Stimulated activated CD4-positive, alpha-beta T cell treated with anti-CD3 and anti-CD28 coated beads, Interleukin-2, amount 100 ng/mL, for 4 hours (primary cell): ENCODE measurements around the gene SUN5.
A peak's percentile ranks its signal among the peaks of the same experiment; 100 is the strongest.

Experiments
- DNase-seq: peaks from one replicate; pipeline ENCODE4 v3.0.0-alpha.2; 2020; ENCODE audit warnings: low read depth

SUN5 gene

DNA sequence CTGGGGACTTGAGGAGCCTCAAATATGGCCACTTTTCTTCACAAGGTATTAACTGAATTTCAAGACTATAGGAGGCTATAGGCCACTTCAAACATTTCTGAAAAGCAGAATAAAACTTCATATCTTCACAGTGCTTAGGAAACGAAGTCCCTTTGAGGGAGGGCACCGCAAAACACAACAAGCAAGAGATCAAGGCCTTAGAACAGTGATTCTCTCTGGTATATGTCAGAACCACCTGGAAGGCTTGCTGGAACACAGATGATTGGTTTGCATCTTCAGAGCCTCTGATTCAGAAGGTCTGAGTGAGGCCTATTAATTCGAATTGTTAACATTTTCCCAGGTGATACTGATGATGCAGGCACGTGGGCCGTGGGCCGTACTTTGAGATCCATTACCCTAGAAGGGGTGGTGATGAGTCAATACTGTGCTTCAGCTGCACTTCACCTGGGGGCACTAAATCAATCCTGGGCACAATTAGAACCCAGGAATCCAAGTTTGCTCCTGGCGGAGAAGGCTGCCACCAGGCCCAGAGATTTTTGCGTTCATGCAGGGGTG is 10.7 kb downstream of the SUN5 start:
- peak; percentile 31 for DNase-seq

DNA sequence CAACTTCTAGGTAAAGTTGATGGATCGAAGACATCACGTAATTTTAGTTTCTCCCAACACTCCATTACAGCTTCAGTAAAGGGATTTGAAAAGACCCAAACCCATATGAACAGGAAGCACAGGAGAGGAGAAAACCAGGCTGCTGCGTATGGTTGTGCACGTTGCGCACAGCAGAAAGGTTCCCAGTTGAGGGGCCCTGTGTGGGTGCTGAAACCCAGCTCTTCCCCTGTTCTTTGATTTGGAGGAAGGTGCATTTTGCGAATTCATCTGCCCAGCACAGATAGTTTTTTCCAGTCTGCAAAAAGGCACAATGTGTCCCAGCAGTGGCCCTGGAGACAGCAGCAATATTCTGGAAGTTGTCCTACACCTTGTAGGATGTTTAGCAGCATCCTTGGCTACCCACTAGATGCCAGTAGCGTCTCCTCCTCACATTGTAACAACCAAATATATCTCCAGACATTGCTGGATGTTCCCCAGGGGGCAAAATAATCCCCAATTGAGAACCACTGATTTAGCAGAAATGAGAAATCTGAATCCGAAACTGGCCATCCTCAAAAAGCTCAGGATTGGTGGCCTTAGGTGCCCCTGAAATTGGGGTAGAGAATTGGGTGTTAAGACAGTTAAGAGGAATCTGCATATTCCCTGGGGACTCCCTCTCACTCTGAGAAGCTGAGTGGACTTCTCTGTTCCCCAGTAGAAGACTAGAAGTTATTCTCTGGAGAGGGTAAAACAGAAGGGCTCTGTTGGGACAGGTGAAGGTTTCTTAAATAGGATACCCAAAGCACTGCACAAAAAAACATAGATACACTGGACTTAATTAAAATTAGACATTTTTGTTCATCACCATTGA is 12.2 kb downstream of the SUN5 start:
- DNase-seq, result no peak

DNA sequence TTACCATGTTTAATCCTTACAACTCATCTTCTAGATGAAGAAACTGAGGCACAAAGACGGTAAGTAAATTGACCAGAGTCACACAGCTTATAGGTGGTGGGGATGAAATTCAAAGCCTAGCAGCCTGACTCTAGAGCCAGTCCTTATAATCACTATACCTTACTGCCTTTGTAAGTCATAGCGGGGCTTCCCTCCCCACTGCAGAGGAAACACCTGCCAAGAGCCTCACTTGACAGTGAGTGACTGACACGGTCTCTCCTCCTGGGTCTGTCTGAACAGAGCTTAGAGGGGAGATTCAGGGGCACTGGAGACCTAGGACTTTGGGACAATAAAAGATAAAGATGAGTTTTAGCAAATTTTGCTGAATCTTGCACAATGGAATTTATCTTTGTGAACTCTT is 12.8 kb downstream of the SUN5 start:
- DNase-seq, result no peak

DNA sequence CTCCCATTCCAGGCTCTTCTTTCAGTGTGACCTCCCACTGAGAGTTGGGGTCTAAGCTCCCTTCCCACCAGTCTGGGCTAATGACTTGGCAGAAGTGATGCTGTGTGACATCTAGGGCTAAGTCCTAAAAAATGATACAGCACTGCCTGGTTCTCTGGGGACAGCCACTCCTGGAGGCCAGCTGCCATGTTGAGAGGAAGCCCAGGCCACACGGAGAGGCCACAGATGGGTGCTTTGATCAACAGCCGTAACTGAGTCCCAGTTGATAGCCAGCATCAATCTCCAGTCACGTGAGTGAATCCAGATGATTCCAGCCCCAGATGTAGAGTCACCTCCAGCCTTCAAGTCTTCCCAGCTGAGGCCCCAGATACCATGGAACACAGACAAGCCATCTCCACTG is 13.8 kb downstream of the SUN5 start:
- no peak for DNase-seq

DNA sequence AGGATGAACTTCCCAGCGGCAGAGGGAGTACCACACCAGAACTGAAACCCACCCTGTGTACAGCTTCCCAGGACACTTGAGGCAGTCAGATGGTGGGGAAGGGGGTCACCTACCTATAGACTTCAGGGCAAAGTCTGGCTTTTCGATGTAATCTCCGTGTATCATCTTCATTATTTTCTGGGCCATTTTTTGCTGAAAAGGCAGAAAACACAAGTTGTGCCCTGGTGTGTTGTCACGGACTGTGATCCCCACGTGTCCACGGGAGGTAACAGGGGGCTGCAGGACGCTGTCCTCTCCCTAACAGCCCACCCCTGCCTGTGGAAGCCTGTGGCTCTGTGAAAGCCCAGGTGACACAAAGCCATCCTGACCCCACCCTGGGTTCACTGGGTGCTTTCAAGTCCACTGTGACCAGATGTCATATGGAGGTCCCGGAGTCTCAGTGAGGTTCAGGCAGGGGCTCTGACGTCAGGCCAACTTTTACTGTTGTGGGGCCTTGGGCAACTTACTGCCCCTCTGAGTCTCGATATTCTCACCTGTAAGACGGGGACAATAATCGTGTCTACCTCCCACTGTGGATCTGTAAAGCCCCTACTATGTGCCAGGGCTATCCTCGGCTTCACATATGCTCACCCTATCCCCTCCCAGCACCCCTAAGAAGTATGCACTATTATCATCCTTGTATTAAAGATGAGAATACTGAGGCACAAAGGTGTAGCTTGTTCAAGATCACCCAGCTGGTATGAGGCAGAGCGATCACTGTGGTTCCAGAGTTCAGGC is 14.5 kb downstream of the SUN5 start:
- no peak for DNase-seq

DNA sequence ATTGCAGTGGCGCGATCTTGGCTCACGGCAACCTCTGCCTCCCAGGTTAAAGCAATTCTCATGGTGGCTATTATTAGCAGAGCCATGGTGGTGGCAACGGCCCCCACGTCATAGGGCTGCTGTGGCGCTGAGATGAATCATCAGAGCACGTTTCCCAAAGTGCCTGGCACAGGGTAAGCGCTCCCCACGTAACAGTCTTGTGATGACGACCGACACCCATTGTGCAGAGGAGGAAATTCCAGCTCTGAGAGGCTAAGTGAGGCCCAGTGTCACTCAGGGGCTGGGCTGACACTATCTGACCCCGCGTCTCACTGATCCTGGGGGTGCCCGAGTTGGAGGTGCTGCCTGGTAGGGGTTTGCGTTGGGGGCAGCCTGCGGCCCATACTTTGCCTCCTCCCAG is 16.2 kb downstream of the SUN5 start:
- DNase-seq, result no peak

DNA sequence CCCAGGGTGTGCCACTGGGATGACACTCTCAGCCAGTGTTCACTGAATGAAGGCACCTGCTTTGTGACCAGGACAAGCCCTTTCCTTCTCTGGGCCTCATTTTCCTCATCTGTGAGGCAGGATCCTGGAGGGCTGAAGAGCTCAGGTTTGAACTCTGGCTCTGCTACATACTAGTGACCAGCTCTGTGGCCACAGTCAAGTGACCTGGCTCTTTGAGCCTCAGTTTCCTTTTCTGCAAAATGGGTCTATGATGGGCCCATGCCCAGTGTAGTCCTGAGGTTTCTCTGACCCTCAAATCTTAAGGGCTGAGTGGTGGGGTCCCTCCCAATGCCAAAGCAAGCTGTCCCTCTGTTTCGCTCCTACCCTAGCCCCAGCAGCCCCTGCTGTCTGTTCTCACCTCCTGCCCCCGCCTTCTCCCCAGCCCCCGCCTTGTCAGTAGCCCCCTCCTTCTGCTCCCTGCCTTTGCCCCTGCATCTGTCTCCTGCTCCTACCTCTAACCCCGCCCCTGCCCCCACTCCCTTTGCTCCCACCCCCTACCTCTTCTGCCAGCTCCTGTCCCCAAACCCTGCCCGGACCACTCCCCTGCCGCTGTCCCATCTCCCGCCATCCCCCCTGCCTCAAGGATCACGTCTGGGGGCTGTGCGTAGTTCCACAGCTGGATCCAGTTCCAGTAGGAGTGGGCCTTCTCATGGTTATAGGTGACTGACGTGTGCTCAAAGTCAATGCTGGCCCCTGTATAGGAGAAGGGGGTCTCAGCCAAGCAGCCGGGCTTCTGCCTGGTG is 17.0 kb downstream of the SUN5 start:
- DNase-seq, result no peak

DNA sequence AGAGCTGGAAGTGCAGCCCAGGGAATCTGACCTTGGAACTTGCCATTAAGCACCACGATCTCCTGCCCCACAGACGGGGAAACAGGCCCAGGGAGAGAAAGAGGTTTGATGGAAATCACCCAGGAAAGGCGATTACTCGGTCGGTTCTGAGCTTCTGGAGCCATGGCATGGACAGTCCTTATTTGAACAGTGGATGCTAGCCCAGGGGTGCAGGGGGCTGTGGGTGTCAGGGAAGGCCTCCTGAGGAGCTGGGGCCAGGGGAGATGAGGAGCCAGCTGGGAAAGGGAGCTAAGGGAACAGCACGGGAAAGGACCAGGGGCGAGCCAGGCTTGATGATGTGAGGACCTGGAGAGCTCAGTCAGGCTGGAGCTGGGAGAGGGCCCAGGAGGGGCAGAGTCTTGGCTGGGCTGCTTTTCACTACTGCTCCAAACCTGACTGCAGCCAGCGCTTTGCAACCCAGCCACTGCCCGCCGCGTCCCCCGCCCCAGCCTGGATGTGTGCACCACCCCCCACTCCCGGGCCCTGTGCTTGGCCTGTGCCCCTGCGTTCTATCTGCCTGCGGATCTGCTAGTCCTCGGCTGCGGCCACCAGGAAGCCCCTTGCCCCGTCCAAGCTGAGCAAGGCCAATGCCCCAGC is 17.8 kb downstream of the SUN5 start:
- DNase-seq, result no peak

DNA sequence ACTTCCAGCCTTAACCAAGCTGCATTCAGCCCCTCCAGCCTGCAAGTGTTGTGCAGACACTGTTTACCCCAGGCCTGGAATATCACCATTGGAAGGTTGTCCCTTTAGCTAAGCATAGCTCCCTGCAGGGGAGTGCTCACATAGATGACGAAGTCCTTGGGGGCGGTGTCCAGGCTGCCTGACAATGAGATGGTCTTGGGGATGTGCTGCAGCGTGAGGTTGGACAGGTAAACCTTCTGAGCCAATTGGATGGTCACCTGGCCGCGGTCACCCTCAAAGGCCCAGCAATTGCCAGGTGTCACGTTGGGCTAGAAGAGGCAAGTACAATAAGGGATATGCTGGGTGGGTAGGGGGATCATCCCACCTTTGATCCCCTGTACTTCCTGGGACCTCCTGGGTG is 18.6 kb downstream of the SUN5 start:
- DNase-seq, result no peak

DNA sequence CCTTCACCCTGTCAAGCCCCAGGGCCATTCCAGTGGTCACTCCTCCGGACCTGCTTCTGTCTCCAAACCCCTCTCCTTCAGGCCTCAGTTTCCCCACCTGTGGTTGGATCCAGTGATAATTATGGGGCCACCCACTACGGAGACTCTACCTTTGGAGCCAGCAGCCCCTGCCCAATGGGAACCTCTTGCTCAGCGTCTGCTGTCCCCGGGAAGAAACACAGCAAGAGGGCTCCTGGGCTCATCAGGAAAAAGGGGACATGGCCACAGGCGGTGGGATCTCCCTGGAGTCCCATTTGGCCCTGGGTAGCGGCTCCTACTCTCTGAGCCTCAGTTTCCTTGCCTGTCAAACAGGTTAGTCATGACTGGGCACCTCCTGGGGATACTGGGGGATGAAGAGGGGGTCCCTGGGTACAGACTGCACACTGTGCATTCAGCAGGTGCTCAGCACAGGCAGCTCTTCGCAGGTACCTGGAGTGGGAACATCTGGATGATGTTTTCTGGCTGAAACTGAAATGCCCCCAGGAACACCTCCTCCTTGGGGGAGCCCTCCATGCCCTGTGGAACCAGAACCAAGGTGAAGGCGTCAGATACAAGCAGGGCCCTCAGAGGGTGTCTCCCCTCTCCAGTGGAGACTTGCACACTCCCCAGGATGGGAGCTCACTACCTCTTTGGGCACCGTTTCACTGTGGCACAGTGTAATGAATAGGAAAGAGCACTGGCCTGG is 19.4 kb downstream of the SUN5 start:
- no peak for DNase-seq

DNA sequence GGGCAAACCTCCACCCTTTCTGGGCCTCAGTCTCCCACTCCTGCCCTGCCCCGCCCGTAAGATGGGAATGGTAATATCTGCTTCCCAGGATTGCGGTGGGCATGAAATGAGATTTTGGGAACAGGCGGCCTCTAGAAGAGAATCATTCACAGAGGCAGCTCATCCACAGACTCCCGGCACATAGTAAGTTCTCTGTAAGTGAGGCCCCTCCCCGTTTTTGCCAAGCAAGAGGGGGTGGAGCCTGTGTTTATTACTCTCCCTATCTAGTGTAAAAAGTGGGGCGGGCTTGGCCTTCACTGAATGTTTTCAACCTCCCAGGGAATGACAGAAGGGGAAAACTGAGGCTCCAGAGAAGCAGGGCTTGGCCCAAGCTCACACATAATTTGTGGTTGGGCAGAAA is 20.0 kb downstream of the SUN5 start:
- no peak for DNase-seq

DNA sequence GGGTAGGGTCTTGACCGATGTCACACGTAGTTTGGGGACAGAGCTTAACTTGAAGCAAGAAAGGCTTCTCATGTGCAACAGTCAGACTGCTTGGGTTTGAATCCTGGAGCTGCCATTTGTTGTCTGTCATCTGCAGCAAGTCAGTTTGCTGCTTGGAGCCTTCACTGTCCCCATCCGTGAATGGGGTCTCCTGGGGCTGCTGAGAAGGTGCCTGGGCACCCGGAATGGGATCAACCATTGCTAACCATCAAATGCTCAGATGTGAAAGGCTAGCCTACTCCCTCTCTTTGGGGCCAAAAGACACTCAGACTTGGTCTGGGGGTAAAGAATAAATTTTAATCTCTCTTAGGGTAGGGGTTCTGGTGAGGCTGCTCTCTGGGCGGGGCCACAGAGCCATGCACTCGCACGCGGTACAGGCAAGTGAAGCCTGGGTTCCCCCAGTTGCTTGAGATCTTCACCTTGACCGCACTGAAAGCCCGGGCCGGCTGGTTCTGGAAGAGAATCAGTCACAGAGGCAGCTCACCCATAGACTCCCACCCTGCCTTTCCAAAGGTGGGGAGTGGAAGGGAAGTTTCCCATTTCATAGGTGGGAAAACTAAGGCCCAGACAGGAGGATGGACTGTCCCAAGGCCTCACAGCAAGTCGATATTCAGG is 20.6 kb downstream of the SUN5 start:
- DNase-seq, result no peak

DNA sequence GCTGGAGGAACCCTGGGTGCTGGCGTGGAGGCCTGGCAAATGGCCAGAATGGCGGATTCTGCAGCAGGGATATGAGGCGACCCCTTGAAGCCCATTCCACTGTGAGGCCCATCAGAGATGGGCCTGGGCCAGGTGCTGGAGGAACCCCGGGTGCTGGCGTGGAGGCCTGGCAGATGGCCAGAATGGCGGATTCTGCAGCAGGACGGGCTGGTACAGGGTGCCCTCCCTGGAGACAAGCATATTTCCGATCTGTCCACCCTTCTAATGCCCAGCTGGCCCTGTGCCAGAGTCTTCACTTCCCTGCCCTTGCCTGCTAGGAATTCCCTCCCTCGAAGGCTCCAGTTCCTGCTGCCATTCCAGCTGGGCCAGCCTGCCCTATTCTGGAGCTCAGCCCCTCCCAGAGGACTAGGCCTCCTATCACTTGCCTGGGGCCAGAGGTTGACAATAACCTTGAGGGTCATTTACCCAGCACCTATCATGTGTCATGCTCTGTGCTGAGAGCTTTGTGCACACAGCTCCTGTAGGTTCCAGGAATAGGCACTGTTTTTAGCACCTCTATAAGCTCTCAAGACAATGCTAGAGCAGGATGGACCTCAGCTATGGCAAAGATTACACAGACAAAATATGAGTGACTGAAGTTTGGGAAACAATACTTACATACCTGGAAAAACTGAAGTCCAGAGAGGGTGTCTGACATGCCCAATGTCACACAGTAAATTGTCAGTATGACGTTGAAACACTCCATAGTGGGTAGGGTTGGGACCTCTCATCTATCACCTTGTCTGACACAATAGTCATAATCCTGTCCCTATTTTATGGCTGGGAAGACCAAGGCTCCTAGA is 21.4 kb downstream of the SUN5 start:
- no peak for DNase-seq

DNA sequence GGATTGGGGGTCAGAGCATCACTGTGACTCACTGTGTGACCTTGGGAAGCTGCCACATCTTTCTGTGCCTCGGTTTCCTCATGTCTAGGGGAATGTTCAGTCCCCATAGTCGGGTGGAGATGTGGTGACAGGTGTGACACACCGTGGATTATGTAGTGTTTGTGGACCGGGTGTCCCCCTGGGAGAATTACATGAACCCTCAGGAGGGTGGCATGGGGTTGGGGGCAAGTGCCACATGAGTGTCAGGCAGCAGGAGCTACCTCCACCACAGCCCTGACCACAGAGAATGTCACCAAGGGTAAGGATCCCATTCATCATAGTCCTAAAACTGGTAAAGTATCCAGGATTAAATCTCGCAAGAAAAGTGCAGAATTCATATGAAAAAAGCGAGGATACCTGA is 23.2 kb downstream of the SUN5 start:
- DNase-seq, result no peak

DNA sequence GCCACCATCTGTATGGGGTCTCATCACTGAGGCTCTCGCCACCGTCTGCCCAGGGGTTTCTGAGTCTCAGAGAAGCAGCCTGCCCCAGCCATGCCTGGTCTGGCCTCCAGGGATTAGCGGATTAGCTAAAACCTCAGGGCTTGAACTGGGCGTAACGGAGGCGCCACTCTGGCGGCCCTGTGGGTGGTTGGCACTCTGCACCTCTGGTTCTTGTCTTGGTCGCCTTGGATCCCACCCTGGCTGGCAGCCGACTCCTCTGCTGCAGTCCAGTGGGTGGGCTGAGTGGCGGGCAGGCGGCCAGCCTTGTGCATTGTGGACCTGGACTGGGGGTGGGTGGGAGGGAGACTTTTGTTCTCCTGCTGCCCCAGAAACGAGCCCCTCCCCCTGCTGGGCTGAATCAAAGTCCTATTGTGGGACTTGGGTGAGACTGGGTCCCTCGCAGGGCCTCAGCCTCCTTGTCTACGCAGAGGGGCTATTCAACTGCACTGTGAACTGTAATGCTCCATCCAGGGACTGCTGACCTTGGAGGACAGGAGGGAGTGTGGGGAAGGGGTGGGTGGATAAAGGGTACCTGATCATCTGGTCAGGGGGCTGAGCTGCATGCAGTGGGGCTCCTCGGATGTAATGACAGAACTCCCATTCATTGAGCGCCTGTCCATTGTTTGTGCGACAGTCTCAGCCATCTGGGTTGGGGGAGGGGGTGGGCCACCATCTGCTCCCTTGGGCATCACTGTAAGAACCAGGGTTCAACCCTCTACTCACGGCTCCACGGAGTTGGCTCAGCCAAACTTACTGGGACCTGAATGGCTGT is 23.9 kb downstream of the SUN5 start:
- DNase-seq, result no peak

DNA sequence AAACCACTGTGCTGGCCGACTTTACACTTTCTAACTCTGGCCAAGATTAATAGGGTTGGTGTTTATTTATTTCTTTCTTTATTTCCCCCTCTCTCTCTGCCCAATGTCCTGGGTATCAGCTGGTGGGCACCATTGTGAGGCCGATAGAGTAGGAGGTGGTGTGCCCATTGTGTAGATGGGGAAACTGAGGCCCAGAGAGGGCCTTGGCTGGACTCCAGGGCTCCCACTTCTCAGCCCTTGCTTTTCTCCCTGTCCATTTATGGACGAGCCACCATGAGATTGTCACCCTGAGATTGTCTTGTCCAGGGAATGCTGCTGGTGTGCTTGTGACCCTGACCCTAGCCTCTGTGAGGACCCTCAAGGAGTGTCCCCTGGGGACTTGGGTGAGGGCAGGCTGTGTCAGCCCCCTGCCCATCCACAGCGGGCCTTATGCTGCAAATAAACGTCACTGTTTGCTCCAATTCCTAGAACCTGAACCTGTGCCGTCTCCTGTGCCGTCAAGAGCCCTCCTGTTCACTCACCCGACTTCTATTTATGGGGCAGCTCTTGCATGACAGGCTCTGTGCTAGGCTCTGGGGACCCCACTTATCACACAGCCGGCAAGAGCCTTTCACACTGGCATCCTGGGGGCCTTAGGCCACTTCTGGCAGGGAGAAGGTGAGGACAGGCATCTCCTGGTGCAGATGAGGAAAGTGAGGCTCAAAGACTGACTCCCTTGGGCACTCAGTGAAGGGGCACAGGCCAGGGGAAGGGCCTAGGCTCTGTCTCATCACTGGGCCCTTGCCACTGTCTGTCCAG is 24.8 kb downstream of the SUN5 start:
- DNase-seq, result no peak

DNA sequence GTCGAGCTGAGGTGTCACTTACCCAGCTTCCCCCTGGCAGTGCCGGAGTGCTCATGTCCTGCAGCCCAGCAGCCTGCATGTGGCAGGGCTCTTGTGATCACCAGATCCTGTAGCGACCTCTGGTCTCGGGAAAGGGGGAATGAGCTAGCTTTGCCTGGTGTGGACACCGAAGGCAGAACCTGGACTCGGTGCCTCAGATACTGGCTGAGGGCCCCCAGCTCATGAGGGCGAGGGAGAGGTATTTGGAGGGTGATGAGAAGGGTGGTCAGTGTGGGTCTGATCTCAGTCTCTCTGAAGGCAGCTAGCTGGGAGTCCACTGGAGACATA is 26.3 kb downstream of the SUN5 start:
- no peak for DNase-seq

DNA sequence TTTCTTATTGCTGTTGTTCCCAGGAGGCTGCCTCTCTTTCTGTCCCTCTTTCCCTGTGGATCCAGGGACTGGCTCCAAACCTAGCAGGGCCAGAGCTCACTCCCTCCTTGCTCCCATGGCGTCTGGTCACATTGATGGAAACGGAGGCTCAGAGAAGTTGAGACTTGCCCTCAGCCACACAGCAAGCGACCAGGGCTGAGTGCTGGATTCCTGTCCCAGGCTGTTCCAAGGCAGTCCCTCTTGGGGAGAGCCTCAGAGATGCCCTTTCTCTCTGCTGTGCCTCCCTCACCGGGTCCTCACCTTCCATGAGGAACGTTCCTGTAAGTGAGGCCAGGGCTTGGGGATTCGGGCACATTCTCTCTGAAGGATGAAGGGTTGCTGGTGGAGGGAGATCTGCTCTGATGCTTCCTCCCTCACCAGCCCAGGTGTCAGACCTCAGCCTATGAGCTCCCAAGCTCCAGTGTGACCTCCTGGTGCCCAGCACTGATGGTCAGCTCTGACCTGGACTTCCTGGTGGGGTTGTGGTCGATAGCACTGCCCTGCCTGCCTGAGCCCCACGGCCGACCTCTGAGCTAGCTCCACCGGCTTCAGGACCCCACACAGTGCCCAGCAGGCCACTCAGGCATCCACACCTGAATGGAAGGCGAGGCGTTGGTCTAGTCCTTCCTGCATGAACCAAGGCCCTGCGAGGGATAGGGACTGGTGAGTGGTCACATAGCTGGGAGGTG is 26.8 kb downstream of the SUN5 start:
- DNase-seq, result no peak
